GM18868 (cell line): ENCODE measurements around the gene ENSA.
"Not testable (repeated sequence)": the region's sequence is repeated elsewhere in the genome, so short reads cannot be mapped to it uniquely, and the experiment has no call there.

ENCODE experiments used
- ATAC-seq: cut with Tn5 transposase; IDR thresholded peaks from one replicate; pipeline ENCODE4 v1.9.1; 2021; ENCODE audit warnings: mild to moderate bottlenecking, moderate library complexity; ENCODE audit not compliant: unreplicated experiment

ENSA gene

GRCh38 chr1:150582371-150582770 is 47.0 kb downstream of the ENSA start:
- ATAC-seq = no peak

- ATAC-seq = not testable (repeated sequence)
Observed at GRCh38 chr1:150581962-150582361, 47.5 kb downstream of the ENSA start.

- not testable (repeated sequence) for ATAC-seq
Observed at GRCh38 chr1:150581437-150581836, 48.0 kb downstream of the ENSA start.

- not testable (repeated sequence) for ATAC-seq
Observed at GRCh38 chr1:150580966-150581365, 48.4 kb downstream of the ENSA start.

GRCh38 chr1:150579945-150580642 is 49.3 kb downstream of the ENSA start:
- ATAC-seq = no peak

GRCh38 chr1:150579110-150579944 is 50.1 kb downstream of the ENSA start, which contains the start of gene MCL1:
Gene MCL1, minus strand, starts transcription at chr1:150579610. Its CDS starts 80 bp downstream, at chr1:150579530.
- peak; percentile 84 for ATAC-seq

GRCh38 chr1:150578272-150579109 is 50.9 kb downstream of the ENSA start:
- ATAC-seq = no peak

- ATAC-seq = no peak
Observed at GRCh38 chr1:150577557-150578271, 51.7 kb downstream of the ENSA start.

GRCh38 chr1:150576794-150577556 is 52.4 kb downstream of the ENSA start:
- no peak for ATAC-seq

- ATAC-seq = no peak
Observed at GRCh38 chr1:150576367-150576711, 53.1 kb downstream of the ENSA start.

- ATAC-seq = no peak
Observed at GRCh38 chr1:150575518-150576366, 53.7 kb downstream of the ENSA start.

GRCh38 chr1:150575072-150575489 is 54.3 kb downstream of the ENSA start:
- ATAC-seq = no peak

- no peak for ATAC-seq
Observed at GRCh38 chr1:150574260-150575071, 54.9 kb downstream of the ENSA start.

GRCh38 chr1:150573648-150574071 is 55.8 kb downstream of the ENSA start:
- not testable (repeated sequence) for ATAC-seq

GRCh38 chr1:150572918-150573647 is 56.3 kb downstream of the ENSA start:
- ATAC-seq = no peak
